HUES64 (cell line): ENCODE data around the gene SH3BP2.

Experiments
- H3K27ac ChIP-seq: 2 replicates; pipeline ENCODE4 v1.7.0; 2013; ENCODE audit warnings: low read depth, low read length, inconsistent platforms
- H3K27me3 ChIP-seq: 2 replicates; pipeline ENCODE4 v1.6.1; 2013; ENCODE audit warnings: mild to moderate bottlenecking, low read length; ENCODE audit not compliant: insufficient read depth
- H3K36me3 ChIP-seq: 2 replicates; pipeline ENCODE4 v1.6.1; 2013; ENCODE audit warnings: mild to moderate bottlenecking, low read length; ENCODE audit not compliant: insufficient read depth
- H3K4me1 ChIP-seq: 2 replicates; pipeline ENCODE4 v1.6.1; 2013; ENCODE audit warnings: mild to moderate bottlenecking, low read length, moderate library complexity; ENCODE audit not compliant: insufficient read depth
- H3K4me3 ChIP-seq: 2 replicates; pipeline ENCODE4 v1.5.1; 2013; ENCODE audit warnings: mild to moderate bottlenecking, low read length, moderate library complexity
- H3K9ac ChIP-seq: 2 replicates; pipeline ENCODE4 v1.6.1; 2013; ENCODE audit warnings: mild to moderate bottlenecking, low read depth, low read length
- H3K9me3 ChIP-seq: 2 replicates; pipeline ENCODE4 v1.6.1; 2013; ENCODE audit warnings: low read depth, low read length; ENCODE audit not compliant: insufficient read depth
- WGBS: fragments of 150-250, 120-280 bp; methylation state at CpG from one replicate; pipeline ENCODE4 v1.1.7; 2013; ENCODE audit warnings: missing lambda C conversion rate; 5-methylcytosine and 5-hydroxymethylcytosine counted together

Gene SH3BP2

DNA sequence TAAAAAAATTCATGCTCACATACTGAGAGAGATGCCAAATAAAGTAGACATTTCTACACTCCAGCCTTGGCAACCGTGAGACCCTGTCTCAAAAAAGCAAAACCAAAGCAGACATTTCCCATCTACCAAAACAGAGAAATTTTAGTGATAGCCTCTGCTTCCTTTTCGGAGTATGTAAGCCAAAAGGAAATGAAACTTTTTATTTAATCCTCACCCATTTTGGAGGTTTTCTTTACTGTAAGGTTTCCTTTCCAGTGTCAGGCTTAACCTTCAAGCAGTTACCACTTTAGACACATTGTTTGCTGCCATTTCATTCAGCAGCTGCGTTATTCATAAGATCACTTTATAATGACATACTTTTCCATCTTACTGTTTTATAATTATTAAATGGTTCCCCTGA, 66.6 kb downstream of the SH3BP2 start:
- Histone ChIP-seq H3K36me3 (no peaks in the 10 kb centered on the region), H3K9me3 (no peaks in the 10 kb centered on the region), H3K4me1 (peaks cover 42% of the 10 kb centered on the region), H3K27ac (no peak overlapping the region), H3K9ac (no peak overlapping the region), H3K4me3 (no peak overlapping the region), H3K27me3 (no peaks in the 10 kb centered on the region)
- 89% methylated on average over 3 of the region's 3 CpGs for WGBS

DNA sequence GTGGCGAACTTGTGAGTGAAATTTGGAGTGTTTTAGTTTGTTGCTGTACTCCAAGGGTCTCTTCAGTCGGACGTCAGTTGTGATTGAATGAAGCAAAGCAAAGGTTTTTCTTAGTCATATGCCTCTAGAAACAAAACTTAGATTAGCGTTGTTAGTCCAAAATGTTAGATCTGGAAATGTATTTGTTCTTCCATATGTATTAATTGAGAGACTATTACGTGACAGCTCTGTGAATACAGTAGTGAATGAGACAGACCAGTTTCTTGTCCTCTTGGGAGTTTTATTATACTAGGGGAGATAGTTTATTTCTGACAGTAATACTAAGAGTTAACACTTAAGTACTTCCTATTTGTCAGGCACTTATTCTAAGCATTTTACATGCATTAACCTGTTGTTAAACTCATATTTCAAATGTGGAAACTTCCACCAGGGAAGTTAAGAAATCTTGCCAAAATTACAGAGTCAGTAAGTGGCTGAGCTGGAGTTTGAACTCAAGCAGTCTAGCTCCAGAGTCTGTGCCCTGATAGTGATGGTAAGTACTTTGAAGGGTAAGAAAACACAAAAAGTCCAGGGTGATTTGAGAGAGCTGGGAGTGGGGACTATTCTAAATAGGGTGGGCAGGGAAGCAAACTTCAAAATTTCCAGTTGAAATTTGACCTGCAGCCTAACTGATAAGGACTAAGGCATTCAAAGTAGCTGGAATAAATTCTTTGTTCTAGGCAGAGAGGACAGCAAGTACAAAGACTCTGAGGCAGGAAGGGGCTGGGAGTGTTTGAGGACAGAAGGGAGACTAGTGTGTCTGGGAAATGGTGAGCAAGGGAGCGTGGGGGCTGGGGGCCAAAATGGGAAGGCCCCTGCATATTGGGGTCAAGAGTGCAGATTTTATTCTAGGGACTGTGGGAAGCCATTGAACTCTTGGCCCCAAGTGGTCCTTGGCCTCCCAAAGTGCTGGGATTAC, 67.8 kb downstream of the SH3BP2 start:
- Histone ChIP-seq H3K9ac (peak overlapping the region; percentile 25; the same call in 1 of the 2 replicates), H3K36me3 (no peaks in the 10 kb centered on the region), H3K4me3 (no peak overlapping the region), H3K9me3 (no peaks in the 10 kb centered on the region), H3K27me3 (no peaks in the 10 kb centered on the region), H3K27ac (peak overlapping the region; percentile 15; the same call in 1 of the 2 replicates), H3K4me1 (peaks cover 53% of the 10 kb centered on the region)
- WGBS: 69% methylated on average over 6 of the region's 6 CpGs

DNA sequence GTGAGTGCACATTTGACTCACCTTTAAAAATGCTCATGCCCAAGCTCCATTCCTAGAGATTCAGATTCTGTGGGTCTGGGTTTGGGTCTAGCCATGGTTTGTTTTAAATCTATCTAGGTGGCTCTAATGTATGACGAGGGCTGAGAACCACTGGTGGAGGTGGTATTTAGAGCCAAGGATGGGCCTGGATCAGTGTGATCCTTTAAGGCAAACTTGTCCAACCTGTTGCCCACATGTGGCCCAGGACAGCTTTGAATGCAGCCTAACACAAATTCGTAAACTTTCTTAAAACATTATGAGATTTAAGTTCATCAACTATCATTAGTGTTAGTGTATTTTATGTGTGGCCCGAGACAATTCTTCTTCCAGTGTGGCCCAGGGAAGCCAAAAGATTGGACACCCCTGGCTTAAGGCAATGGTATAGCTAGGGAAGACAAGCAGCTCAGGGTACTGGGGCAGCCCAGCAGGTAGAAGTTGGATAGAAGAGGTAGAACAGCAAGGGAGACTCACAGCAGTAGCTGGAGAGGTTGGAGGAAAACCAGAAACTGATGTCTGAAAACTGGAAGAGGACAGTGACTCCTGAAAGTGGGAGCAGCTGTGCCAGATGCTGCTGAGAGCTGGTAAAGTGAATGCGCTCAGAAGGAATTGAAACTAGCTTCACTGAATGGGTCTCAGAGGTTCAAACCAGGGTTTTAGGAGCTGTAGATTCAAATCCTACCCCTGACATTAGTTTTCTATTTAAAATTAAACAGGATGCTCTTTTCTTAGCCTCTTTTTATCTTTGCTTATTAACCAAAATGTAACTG, 68.9 kb downstream of the SH3BP2 start:
- no peak overlapping the region; the same call in 1 of the 2 replicates for H3K4me3 ChIP-seq
- 80% methylated on average over 3 of the region's 4 CpGs for WGBS
- H3K27ac ChIP-seq: peak overlapping the region; percentile 43
- H3K36me3 ChIP-seq: no peaks in the 10 kb centered on the region
- H3K9me3 ChIP-seq: no peaks in the 10 kb centered on the region
- no peaks in the 10 kb centered on the region for H3K27me3 ChIP-seq
- H3K4me1 ChIP-seq: peaks cover 60% of the 10 kb centered on the region
- peak overlapping the region; percentile 42 for H3K9ac ChIP-seq

DNA sequence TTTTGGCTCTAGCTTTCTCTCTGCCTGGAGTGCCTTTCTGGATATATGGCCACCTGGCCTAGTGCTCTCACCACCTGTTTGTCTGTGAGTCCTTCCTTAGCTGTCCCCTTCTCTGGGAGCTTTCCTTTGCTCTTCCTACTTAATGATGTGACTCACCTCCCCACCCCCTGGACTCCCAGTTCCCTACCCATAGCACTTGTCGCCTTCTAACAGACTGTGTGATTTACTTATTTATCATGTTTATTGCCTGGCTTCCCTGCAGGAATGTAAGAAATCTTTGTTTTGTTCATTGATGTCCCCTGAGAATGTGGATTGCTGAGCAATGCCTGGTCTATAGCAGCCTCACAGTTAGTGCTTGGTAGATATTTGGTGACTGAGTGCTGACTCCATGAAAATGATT, 69.6 kb downstream of the SH3BP2 start:
- H3K27me3 ChIP-seq: no peaks in the 10 kb centered on the region
- 20% methylated on average over 1 of the region's 1 CpG for WGBS
- H3K27ac ChIP-seq: peak overlapping the region; percentile 46; the same call in 1 of the 2 replicates
- peaks cover 67% of the 10 kb centered on the region for H3K4me1 ChIP-seq
- H3K4me3 ChIP-seq: no peak overlapping the region; the same call in 1 of the 2 replicates
- H3K9ac ChIP-seq: peak overlapping the region; percentile 42
- H3K36me3 ChIP-seq: no peaks in the 10 kb centered on the region
- H3K9me3 ChIP-seq: no peaks in the 10 kb centered on the region

DNA sequence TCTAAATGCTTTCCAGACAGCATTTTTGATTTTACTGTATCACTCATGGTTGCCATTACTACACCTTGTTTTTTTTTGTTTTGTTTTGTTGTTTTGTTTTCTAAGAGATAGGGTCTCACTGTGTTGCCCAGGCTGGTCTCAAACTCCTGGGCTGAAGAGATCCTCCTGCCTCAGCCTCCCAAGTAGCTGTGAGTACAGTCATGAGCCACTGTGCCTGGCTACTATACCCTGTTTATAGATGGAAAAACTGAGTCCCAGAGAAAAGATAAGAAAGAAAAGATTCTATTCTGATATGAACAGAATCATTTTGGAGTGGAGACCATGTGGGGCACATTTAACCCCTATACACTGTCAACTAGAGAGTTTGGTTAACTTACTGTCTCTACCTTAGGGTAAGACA, 70.8 kb downstream of the SH3BP2 start:
- Histone ChIP-seq H3K4me3 (no peak overlapping the region), H3K4me1 (peaks cover 78% of the 10 kb centered on the region), H3K9ac (no peak overlapping the region), H3K36me3 (no peaks in the 10 kb centered on the region), H3K27ac (no peak overlapping the region), H3K27me3 (no peaks in the 10 kb centered on the region), H3K9me3 (no peaks in the 10 kb centered on the region)

DNA sequence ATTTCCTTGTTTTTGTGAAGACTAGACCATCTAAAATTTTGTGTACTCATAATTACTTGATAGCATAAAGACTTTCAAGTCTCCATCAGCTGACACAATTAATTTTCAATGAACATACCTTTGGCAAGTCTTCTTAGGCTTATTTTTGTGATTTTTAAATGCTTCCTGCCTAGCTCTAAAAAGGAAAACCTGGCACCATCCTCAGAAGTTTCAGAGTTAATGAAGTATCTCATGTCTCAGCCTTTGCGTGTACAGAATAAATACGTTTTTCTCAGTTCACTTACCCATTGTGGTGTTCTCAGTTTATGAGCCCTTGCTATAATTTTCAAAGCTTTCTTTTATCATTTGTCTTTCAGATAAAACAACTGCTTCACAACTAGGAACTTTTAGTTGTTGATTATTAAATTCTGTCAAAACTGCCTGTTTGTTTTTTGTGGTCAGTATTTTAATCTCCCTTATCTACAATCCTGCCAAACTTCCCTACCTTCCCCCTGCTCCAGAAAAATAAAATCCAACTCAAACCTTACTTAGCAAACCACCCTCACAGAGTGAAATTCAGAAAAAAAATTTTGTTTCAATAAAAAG, 72.4 kb downstream of the SH3BP2 start:
- H3K4me3 ChIP-seq: no peak overlapping the region
- 83% methylated on average over 2 of the region's 2 CpGs for WGBS
- no peaks in the 10 kb centered on the region for H3K9me3 ChIP-seq
- peaks cover 73% of the 10 kb centered on the region for H3K4me1 ChIP-seq
- H3K9ac ChIP-seq: no peak overlapping the region
- no peaks in the 10 kb centered on the region for H3K27me3 ChIP-seq
- no peaks in the 10 kb centered on the region for H3K36me3 ChIP-seq
- H3K27ac ChIP-seq: no peak overlapping the region

DNA sequence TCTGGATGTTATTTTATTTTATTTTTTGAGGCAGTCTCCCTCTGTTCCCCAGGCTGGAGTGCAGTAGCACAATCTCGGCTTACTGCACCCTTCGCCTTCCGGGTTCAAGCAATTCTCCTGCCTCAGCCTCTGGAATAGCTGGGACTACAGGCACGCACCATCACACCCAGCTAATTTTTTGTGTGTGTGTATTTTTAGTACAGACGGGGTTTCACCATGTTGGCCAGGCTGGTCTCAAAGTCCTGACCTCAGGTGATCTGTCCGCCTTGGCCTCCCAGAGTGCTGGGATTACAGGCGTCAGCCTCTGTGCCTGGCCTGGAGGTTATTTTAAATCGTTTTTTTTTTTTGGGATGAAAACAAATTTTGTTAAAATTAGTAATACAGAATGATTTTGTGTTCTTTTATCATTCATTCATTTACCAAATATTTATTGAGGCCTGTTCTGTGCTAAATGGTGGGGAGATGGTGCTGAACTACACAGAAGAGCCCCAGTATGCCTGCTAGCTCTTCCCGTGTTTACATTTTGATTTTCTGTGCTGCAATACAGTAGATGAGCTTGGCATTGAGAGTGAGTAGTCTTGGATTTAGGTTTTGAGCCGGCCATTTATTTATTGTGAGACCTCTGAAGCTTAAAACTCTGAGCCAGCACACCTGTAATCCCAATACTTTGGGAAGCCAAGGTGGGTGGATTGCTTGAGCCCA, 73.4 kb downstream of the SH3BP2 start:
- no peak overlapping the region for H3K4me3 ChIP-seq
- no peaks in the 10 kb centered on the region for H3K27me3 ChIP-seq
- no peaks in the 10 kb centered on the region for H3K36me3 ChIP-seq
- H3K9me3 ChIP-seq: no peaks in the 10 kb centered on the region
- no peak overlapping the region for H3K9ac ChIP-seq
- peaks cover 62% of the 10 kb centered on the region for H3K4me1 ChIP-seq
- H3K27ac ChIP-seq: no peak overlapping the region
- WGBS: 84% methylated on average over 10 of the region's 10 CpGs

DNA sequence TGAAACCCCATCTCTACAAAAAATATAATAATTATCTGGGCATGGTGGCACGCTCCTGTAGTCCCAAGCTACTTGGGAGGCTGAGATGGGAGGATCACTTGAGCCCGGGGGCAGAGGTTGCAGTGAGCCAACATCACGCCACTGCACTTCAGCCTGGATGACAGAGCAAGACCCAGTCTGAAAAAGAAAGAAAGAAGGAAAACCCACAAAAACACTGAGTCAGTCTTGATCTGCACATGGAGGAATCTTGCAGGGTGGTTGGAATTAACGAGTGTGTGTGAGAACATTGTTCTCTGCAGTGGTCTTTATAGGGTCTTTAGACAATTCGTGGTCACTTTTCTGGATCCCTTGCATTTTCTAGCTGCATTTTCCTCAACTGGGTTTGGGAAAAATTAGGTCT, 74.0 kb downstream of the SH3BP2 start:
- H3K27ac ChIP-seq: peak overlapping the region; percentile 61
- no peaks in the 10 kb centered on the region for H3K36me3 ChIP-seq
- no peaks in the 10 kb centered on the region for H3K27me3 ChIP-seq
- H3K4me1 ChIP-seq: peaks cover 57% of the 10 kb centered on the region
- H3K4me3 ChIP-seq: no peak overlapping the region
- 82% methylated on average over 5 of the region's 5 CpGs for WGBS
- H3K9ac ChIP-seq: peak overlapping the region; percentile 51; the same call in 1 of the 2 replicates
- H3K9me3 ChIP-seq: no peaks in the 10 kb centered on the region

DNA sequence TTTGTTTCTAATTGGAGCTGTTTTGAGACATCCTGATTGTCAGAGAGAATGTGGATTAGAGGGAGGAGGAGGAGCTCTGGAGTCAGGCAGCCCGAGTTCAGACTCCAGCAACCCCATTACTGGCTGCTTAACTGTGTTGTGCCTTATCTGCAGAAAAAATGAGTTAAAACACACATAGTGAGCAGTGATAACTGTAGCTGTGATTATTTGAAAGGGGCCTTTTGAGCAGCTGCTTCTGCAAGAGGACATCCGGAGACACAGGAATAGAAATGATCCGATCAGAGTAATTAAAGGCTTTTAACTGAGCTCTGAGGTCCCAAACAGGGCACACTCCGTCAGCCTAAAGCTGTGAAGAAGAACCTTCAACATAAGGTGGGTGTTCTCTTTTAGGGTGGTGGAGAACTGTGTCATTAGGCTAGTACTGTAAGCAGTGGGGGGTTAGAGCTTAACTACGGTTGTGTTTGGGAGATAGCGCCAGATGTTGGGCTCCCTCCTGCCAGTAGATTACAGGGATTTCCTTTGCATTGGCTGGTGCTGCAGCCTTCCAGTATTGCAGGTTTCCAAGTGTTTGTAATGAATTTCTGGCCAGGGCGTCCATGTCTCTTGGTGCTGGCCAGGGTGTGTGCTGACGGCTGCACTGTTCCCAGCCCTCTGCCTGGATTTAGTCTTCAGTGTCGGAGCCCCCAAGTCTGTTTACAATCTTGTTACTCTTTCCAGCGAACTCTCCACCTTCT, 75.0 kb downstream of the SH3BP2 start:
- H3K4me1 ChIP-seq: peaks cover 46% of the 10 kb centered on the region
- H3K27ac ChIP-seq: peak overlapping the region; percentile 65
- peak overlapping the region; percentile 51 for H3K9ac ChIP-seq
- 45% methylated on average over 10 of the region's 10 CpGs for WGBS
- H3K27me3 ChIP-seq: no peaks in the 10 kb centered on the region
- no peaks in the 10 kb centered on the region for H3K9me3 ChIP-seq
- H3K36me3 ChIP-seq: no peaks in the 10 kb centered on the region
- H3K4me3 ChIP-seq: peak overlapping the region; percentile 40

DNA sequence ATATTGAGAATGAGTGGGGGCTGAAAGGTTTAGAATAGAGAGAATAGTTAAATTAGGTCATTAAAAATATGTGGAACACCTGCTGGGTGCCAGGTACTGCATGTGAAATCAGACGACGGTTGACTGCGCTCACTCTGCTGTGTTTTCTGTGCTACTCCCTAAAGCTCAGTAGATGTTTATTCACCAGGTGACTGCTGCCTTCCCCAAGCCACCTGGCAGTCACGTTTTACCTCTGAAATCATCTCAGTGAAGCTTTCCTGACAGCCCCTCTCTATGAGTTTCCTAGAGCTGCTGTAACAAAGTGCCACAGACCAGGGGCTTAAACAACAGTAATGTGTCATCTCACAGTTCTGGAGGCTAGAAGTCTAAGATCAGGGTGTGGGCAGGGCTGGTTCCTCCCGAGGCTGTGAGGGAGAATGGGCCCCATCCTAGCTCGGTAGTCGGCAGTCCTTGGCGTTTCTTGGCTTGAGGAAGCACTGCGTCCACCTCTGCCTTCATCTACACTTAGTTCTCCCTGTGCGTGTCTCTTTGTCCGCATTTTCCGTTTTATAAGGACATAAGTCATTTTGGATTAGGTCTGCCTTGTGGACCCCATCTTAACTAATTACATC, 76.1 kb downstream of the SH3BP2 start:
- 80% methylated on average over 12 of the region's 12 CpGs for WGBS
- peak overlapping the region; percentile 40; the same call in 1 of the 2 replicates for H3K4me3 ChIP-seq
- no peaks in the 10 kb centered on the region for H3K27me3 ChIP-seq
- no peak overlapping the region for H3K9ac ChIP-seq
- H3K4me1 ChIP-seq: peaks cover 46% of the 10 kb centered on the region
- H3K27ac ChIP-seq: no peak overlapping the region
- no peaks in the 10 kb centered on the region for H3K36me3 ChIP-seq
- H3K9me3 ChIP-seq: no peaks in the 10 kb centered on the region
